ENCODE results near the gene MEF2B.

MEF2B gene

DNA sequence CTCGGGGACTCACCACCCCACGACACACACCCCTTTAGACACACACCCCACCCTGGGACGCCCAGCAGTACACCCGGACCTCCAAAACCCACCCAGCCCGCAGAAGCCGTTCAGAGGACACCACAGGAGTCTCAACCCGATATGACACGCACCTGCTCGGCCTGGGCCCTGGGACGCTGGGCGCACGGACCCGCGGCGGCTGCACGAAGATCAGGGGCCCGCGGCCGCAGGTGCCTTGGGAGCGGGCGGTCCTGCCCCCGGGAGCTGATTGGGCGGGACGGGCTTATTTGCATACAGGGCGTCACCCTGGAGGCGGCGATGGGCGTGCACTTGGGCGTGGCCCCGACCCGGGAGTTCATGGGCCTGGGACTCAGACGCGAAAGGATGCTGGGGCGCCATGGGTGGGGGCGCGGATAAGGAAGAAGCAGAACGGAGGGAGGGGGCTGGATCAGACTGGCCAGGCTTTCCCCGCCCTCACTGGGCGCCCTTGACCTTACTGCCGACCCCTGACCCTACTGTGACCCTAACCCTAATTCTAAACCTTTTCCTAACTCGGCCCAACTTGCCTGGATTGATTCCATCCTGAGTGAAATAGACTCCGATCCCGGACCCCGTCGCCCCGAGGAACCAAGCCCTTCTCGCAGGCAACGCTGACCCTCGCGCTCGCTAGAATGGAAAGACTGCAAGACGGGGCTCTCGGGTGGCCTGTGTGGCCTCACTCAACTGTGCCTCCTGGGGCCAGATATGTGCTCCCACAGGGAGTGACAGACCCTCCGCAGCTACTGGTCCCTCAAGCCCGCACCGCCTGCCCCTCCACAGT, at the start of gene MEF2B:
MEF2B (minus strand) TSS at position 211 of the 820 bp plus-strand sequence. CDS start 19,528 bp downstream, outside the sequence.
- peak; percentile 60 for DNase-seq (ENCODE audit: low read depth)

DNA sequence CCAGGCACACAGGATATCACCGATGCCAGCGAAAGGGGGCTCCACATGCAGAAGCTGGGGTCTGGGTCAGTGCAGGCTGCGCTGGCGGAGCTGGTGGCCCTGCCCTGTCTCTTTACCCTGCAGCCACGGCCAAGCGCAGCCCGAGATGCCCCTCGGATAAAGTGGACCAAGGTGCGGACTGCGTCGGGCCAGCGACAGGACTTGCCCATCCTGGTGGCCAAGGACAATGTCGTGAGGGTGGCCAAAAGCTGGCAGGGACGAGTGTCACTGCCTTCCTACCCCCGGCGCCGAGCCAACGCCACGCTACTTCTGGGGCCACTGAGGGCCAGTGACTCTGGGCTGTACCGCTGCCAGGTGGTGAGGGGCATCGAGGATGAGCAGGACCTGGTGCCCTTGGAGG, 48.8 kb upstream of the MEF2B start:
- no peak for DNase-seq (ENCODE audit: low read depth)

DNA sequence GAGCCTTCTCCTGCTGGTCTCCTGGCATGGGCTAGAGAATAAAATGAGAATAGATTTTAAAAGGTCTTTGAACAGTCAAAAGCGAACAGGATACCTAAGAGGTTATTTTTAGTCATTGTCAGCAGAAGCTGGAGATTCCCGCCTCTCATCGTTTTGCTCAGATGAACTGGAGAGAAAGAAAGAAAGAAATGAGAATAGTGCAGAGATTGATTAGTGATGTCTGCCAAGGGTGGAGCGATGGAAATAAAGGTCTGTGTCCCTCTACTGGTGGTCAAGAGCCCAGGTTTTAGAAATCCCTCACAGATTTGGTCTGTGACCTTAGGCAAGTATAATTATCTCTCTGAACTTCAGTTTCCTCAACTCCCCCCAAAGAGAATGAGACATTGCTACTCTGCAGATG, 47.0 kb upstream of the MEF2B start:
- DNase-seq (ENCODE audit: low read depth): peak; percentile 47

DNA sequence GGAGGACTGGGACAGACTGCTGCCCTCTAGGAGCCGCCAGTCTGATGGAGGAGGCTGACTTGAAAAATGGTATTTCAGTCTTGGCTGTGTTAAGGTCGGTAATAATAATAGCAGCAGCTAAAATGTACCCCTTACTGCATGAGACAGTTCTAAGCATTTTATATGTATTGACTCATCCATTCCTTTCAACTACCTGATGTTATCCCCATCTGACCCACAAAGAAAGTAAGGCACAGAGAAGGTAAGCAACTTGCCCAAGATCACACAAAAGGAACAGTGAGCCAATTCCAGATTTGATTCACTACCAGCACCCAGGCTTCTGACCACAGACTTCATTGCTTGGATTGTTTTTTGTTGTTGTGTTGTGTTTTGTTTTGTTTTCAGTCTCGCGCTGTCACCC, 45.7 kb upstream of the MEF2B start:
- no peak for DNase-seq (ENCODE audit: low read depth)

DNA sequence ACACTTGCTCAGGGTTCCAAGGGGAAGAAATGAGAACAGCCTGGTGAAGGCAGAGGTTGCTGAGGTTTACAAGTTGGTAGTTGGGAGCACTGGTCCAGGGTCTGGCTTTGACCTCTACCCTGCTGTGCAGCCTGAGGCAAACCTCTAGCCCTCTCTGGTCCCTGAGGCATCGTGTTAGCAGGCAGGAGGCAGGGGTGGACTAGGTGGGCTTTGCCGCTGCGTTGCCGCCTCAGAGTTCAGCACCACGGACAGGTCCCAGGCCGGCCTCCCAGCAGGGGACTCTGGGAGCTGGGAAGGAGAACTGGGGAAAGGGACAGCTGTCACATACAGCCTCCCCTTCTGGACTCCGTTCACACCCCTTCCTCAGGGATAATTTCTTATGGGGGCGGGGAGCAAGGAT, 44.8 kb upstream of the MEF2B start:
- DNase-seq (ENCODE audit: low read depth): peak; percentile 43

DNA sequence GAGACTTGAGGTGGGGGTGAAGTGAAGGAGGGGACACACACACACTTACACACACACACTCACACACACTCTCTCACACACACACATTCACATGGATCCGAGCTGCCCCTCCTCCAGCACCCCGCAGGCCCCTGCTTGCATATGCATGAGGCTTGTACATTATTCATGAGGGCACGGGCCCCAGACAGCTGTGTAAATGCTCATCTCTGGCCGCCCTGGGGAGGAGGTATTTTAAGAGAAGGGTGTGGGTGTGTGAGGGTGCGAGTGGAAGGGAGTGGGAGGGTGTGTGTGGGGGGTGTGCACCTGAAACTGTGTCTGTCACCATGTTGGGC, 44.1 kb upstream of the MEF2B start:
- no peak for DNase-seq (ENCODE audit: low read depth)

DNA sequence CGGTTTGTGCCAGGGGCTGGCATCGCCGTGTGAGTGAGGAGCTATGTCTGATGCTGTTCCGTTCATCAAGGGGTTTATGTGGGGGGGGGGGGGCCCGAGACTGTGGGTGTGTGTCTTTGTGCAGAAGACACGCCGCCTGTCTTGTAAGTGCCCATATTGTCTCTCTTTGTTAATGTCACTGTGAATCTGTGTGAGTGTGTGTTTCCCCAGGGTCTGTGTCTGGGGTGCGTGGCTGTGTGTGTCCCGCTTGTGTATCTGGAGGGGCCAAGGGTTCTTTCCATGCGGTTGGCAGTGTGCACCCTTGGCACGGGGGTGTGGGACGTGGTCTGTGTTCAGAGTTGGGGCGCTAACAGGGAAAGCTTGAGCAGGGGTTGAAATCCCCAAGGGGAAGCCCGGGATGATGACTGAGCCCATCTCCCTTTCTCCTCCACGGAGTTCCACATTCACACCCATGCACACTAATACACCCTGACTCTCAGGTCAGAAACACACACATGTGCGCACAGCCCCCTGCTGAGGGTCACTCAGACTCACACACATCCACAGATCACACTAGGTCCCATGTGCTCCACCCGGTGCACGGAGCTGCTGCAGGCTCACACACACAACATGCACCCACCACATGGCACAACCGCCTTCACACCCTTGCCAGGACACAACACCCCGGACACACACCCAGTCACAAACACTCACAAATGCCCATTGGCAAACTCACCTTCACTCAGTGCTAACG, 43.5 kb upstream of the MEF2B start:
- DNase-seq (ENCODE audit: low read depth): no peak

DNA sequence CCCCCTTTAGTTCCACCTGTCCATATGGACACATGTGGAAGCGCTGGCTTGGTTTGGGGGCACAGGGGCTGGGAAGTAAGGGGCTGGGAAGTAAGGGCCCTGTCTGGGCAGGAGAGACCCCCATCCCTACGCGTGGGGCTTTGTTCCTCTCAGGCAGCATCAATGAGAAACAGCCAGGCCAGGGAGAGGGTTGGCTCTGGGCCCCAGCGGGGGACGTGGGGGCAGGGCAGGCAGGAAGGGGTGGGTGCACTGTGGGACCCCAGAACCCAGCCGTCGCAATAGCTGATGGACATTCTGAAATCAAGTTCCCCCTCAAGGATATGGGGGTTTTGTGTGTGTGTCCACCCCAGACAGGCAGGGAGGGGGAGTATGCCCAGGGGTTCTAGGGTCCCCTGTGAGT, 42.9 kb upstream of the MEF2B start:
- no peak for DNase-seq (ENCODE audit: low read depth)

DNA sequence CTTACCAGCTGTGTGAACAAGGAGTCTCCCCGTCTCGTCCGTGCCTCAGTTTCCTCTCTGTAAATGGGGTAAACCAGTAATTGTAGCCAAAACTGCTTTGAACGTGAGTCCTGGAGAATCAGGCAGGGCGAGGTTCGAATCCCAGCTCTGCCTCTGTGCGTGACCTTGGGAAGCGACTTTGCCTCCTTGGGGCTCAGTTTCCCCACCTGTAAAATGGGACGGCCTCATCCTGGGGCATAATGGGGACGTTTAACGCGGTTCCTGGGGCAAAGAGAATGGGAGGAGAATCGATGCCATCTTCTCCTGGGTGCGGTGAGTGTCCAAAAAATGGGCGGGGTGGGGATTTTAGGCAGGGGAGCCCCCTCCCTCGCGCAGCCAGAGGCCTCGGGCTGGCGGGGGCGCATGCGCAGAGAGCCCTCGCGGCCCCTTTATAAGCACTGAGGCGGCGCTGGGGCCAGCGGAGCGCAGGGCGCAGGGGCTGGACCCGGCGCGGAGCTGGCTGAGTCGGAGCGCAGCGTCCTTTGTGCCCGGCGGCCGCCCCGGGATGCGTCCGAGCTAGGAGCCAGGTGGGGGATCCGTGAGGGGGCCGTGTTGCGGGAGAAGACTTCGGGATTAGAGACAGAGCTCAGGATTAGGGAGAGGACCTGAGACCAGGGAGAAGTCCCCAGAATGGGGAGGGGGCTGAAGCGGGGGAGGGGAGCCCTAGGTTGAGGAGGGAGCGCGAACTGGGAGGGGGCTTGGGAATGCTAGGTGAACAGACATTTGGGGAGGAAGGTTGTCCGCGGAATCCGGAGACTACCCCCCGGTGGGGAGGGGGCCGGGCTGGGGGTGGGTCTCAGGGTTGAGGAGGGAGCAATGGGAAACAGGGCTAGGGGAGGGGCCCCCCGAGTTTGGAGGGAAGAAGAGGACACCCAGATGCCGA, 41.7 kb upstream of the MEF2B start, which contains the start of gene NCAN:
NCAN (plus strand) TSS at position 460 of the 922 bp plus-strand sequence. CDS start 4,996 bp downstream, outside the sequence.
- DNase-seq (ENCODE audit: low read depth): no peak

DNA sequence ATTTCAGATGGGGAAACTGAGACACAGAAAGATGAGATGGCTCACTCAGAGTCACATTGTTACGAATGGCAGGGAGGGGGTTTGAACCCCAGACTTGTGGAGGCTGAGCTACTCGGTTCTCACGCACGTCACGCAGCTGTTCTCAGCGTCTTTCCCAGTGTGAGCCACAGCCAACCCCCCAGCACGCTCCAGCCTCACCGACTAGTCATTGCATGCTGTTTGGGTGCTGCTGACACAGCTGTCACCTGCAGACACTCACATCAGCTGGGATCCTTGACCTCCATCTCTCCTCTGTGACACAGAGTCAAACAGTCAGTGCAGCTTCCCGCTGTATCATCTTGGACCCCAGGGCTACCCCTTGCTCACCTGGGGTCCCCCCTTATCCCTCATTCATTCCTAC, 39.3 kb upstream of the MEF2B start:
- no peak for DNase-seq (ENCODE audit: low read depth)

DNA sequence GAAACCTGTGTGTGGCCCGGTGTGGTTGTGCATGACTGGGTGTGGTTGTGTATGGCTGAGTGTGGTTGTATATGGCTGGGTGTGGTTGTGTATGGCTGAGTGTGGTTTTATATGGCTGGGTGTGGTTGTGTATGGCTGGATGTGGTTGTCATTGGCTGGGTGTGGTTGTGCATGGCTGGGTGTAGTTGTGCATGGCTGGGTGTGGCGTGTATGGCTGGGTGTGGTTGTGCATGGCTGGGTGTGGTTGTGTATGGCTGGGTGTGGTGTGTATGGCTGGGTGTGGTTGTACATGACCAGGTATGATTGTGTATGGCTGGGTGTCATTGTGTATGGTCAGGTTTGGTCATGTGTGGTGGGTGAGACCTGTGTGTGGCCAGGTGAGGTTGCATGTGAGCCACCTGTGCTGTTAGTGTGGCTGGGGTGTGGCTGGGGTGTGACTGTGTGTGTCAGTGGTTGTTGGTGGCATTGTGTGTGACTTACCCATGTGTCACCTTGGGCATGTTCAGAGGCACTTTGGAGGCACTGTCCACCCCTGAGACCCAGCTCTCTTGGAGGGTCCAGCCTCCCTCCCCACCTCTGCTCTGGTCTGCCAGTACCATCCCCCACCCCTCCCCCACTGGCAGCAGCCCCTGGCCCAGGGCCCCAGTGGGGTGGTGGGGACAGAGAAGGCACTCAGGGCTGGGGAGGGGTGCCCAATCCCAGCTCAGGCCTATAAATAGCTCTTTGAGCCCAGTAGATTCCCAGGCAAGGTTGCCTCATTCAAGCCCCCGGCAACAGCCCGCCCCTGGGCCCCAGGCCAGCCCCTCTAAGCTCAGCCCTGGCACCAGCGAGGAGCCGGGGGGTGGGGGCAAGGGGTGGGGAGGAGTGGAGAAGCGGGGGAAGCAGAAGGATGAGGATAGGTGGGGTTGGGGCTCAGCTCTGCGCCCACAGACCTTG, 37.8 kb upstream of the MEF2B start:
- DNase-seq (ENCODE audit: low read depth): no peak

DNA sequence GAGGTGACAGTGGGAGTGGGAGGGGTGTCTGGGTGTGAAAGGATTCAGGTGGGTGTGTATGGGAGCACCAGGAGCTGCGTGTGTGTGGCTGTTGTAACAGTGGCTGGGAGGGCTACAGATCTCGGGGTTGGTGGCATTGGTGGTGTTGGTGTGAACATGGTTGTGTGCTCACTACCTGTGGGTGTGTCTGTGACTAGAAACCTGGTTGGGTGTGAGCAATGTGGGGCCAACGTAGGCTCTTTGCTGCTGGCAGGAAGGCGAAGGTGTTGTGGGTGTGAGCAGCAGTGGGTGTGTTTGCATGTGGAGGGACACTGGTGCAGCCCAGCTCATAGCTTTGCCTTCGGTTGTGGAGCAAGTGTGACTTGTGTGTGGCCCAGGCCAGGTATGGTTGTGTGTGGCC, 36.9 kb upstream of the MEF2B start:
- no peak for DNase-seq (ENCODE audit: low read depth)

DNA sequence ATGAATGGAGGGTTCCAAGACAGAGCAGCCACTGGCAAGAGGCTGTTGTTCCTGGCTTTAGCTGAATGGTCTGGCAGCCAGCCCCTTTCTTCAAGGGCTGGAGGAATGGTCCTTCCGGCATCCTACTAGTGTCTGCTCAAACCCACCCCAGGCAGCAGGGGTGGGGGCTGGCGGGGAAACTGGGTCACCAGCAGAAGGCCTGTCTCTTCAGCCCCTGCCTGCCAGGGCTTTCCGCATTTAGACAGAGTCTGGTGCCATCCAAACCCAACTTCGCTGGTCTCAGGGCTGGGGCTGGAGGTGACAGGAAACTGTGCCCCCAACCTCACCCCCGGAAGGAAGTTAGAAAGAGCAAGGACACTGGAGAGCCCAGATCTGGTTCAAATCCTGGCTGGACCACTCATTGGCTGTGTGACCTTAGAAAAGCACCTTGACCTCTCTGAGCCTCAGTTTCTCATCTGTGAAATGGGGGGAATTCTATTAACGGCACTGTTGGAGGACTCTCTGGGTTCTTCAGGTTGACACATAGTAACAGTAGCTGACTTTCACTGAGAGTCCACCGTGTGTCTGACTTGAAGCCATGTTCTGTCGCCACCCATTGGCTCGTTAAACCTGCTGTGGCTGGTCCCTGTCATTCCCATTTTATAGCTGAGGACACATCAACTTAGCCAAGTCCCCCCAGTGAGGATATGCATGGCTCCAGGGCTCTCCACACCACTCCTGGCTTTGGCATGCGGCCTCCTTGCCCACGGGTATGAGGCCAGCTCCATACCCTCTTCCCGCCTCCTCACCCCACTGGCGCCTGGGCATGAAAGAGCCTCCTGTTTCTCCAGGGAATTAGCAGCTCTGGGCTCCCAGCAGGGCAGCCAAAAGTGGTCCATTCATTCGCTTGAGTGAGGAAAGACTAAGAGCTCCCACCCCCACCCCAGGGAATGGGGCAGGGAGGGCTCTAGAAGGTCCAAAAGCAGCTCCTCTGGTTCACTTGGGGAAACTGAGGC, 35.6 kb upstream of the MEF2B start:
- no peak for DNase-seq (ENCODE audit: low read depth)

DNA sequence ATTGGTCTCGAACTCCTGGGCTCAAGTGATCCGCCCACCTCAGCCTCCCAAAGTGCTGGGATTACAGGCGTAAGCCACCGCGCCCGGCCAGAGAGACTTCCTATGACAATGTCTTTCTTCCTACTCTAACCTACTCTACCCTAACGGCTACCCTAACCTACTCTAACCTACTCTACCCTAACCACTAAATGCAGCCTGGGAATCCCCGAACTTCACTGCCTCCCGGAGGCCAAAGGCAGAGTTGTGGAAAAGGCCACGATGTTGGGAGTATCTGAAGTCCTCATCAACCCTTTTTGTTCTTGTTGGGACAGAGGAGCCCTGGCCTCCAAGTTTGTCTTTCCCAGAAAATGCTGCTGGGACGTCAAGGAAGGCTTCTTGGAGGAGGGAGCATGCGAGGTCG, 34.1 kb upstream of the MEF2B start:
- DNase-seq (ENCODE audit: low read depth): no peak

DNA sequence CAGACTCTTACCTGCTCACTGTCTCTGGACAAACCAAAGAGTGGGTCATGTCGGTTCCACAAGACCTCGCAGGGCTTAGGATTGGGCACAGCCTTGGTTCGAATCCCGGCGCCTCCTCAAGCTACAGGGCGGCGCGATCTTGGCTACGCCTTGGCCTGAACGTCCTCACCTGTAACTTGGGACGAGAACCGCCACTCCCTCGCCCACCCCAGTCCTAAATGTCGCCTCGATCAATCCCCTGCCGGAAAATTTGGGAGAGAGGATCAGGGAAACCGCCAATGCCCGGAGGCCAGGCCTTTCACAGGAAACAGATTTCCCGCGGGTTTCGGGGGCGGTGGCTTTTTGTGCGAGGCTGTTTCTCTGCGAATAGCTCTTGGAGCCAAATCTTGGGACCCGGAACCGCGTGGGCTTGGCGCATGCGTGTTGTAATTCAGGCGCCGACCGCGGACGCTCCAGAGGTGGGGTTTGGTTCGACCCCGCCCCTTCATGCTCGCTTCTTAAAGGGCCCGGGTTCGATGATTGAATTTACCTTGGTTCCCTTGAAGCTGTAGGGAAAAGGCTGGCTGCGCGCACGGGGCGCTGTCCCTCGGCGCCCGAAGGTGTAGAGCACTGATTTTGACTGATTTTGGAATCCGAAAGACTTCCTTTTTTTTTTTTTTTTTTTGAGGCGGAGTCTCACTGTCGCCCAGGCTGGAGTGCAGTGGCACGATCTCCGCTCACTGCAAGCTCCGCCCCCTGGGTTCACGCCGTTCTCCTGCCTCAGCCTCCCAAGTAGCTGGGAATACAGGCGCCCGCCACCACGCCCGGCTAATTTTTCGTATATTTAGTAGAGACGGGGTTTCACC, 33.2 kb upstream of the MEF2B start, which contains the start of gene NR2C2AP:
NR2C2AP (minus strand) TSS at position 403 of the 845 bp plus-strand sequence; CDS start at position 49, 354 bp downstream.
- peak; percentile 81 for DNase-seq (ENCODE audit: low read depth)

DNA sequence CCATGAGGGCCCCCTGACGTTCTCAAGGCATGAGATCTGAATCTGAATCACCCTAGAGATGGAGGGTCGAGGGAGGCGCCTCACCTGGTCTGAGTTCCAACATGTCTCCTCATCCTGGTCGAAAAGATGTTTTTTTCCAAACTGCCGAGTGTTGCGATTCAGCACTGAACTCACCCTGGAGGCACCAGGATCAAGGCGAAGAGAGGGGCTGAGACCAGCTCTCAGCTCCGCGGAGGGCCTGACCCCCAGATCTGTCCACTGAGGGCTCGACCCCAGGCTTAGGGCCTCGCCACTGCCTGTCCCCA, 32.6 kb upstream of the MEF2B start:
- no peak for DNase-seq (ENCODE audit: low read depth)

DNA sequence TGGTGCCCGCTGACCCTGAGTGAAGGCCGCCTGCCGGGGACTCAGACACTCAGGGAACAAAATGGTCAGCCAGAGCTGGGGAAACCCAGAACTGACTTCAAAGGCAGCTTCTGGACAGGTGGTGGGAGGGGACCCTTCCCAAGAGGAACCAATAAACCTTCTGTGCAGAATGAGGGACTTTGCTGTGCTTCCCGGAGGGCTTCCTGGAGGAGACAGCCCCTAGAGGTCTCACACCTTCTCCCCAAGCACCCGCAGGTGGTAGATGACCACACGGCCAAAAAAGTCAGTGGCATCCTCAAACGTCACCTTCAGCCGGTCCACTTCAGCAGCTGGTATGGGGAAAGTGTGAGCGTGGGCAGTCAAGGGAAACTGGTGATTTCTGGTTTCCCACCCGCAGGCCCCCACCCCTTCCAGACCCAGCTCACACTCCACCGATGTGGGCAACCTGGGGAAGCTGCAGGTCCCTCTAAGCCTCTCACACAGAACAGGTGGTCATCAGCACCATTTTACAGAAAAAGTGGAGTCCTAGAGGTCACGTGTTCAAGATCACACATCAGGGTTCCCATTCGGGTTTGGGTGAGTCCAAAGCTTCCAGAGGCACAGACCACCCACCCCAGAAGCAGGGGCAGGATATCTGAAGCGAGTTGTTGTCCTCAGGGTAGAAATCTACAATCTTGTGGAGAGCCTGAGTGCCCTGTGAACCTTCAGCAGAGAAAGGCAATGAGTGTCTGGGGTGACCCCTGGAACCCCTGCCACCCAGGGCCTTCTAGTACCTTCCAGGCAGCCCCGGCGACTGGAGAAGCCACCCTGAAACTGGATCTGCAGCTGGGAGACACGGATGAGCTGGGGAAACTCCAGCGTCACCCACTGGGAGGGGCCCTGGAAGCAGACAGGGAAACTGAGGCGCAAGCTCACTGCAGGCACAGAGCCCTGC, 31.9 kb upstream of the MEF2B start:
- no peak for DNase-seq (ENCODE audit: low read depth)

DNA sequence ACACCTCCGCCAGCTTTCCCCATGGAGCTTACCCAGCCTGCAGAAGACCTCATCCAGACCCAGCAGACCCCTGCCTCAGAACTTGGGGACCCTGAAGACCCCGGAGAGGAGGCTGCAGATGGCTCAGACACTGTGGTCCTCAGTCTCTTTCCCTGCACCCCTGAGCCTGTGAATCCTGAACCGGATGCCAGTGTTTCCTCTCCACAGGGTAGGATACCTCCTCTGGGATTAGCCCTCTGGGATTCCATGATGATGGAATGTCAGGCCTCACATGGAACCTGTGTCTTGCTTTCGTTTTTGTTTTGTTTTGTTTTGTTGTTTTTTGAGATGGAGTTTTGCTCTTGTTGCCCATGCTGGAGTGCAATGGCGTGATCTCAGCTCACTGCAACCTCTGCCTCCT, 23.9 kb upstream of the MEF2B start:
- no peak for DNase-seq (ENCODE audit: low read depth)
